ENCODE results near the gene SPOP.
"Not testable (repeated sequence)": the region's sequence is repeated elsewhere in the genome, so short reads cannot be mapped to it uniquely, and the experiment has no call there.

Gene SPOP

GRCh38 chr17:49570540-49571242 lies 107.2 kb downstream of the SPOP start:
- no peak for FAIRE-seq

- not testable (repeated sequence) for FAIRE-seq
These were observed 109.2 kb downstream of the SPOP start for GRCh38 chr17:49568695-49569047.

- FAIRE-seq = peak; percentile 14
These were observed 109.8 kb downstream of the SPOP start for GRCh38 chr17:49567871-49568694.

GRCh38 chr17:49567104-49567521 lies 110.8 kb downstream of the SPOP start:
- FAIRE-seq = no peak

GRCh38 chr17:49566668-49567071 lies 111.2 kb downstream of the SPOP start:
- FAIRE-seq = no peak

- no peak for FAIRE-seq
These were observed 111.9 kb downstream of the SPOP start for GRCh38 chr17:49565948-49566491.

GRCh38 chr17:49564638-49565037 lies 113.3 kb downstream of the SPOP start:
- no peak for FAIRE-seq

GRCh38 chr17:49557312-49558024 lies 120.4 kb downstream of the SPOP start:
- FAIRE-seq = no peak

GRCh38 chr17:49556223-49556943 lies 121.5 kb downstream of the SPOP start:
- no peak for FAIRE-seq

- FAIRE-seq = no peak
These were observed 122.2 kb downstream of the SPOP start for GRCh38 chr17:49555495-49556222.

GRCh38 chr17:49554694-49555494 lies 123.0 kb downstream of the SPOP start:
- no peak for FAIRE-seq

GRCh38 chr17:49553676-49554335 lies 124.1 kb downstream of the SPOP start:
- FAIRE-seq = no peak

GRCh38 chr17:49552070-49552751 lies 125.7 kb downstream of the SPOP start:
- no peak for FAIRE-seq

GRCh38 chr17:49551221-49552069 lies 126.5 kb downstream of the SPOP start:
- FAIRE-seq = no peak

- not testable (repeated sequence) for FAIRE-seq
These were observed 127.1 kb downstream of the SPOP start for GRCh38 chr17:49550764-49551163.

- FAIRE-seq = no peak
These were observed 127.9 kb downstream of the SPOP start for GRCh38 chr17:49549691-49550678.

GRCh38 chr17:49549311-49549605 lies 128.6 kb downstream of the SPOP start:
- FAIRE-seq = no peak
